ENCODE data around the gene MRPL37.

The MRPL37 gene

GRCh38 chr1:54266195-54266594, 66.2 kb downstream of the MRPL37 start:
- DNase-seq: no peak

DNA sequence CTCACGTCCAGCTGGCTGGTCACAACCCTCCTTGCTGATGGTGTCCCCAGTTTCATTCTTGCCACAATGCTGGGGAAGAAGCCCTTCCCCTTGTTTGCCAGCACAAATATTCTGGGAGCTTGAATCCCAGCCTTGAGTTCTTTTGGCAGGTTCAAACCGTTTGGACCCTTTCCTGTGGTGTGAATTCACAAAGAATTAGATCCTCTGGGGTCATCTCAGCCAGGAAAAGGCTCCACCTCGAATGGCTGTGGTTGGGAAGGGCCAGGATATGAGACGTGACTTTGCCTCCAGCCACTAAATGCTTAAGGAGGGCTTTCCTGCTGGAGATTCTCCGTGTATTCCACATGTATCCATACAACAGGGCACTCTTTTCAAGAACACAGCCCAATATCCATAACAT, 66.9 kb downstream of the MRPL37 start:
- DNase-seq: no peak

All from stimulated activated CD4-positive, alpha-beta T cell treated with anti-CD3 and anti-CD28 coated beads, Interleukin-12 subunit alpha, Interleukin-12 subunit beta, amount 100 ng/mL, for 4 hours (primary cell).